ENCODE data around the gene ITFG1.
"Not testable (repeated sequence)": the region's sequence is repeated elsewhere in the genome, so short reads cannot be mapped to it uniquely, and the experiment has no call there.

The ITFG1 gene

GRCh38 chr16:47143677-47144558, 316.9 kb downstream of the ITFG1 start, which contains the start of gene NETO2:
NETO2 (minus strand) TSS chr16:47143945; CDS start chr16:47143612, 333 bp downstream.
- DNase-seq: peak; percentile 70 to 78

DNA sequence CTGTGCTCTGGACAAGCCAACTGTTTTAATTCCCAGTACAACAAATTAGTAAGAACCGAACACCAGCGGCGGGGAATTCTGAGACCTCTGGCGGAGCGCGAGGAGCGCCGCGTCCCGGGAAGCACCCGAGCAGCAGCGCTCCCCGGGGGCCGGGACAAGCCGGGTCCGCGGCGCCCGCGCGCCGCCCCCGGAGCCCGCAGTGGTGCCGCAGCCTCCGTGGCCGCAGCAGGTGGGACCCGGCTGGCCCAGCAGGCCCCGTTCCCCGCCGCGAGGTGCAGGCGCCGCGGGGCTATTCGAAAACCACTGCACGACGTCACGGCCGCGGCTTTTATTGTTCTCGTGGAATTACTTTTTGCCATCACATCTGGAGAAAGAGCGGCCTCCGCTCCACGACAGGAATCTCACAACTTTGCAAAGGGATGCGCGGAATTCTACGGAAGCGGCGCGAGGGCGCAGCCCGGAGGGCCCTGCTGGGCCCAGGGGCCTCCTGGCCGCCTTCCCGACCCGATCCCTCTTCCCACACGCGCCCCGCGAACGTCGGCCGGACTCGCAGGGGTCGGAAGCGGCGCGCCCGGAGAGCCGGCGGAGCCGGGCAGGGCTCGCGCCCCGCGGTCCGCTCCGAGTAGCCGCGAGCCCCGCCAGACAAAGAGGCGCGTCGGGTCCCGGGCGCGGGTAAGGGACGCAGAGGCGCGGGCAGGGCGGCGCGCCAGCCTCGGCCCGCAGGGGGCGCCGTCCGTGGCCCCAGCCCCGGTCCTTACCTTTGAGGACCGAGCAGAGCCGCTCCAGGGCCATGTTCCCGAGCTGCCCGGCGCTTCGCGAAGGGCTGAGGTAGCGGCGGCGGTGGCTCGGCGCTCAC, 317.8 kb downstream of the ITFG1 start:
- DNase-seq: peak; percentile 78 to 86

DNA sequence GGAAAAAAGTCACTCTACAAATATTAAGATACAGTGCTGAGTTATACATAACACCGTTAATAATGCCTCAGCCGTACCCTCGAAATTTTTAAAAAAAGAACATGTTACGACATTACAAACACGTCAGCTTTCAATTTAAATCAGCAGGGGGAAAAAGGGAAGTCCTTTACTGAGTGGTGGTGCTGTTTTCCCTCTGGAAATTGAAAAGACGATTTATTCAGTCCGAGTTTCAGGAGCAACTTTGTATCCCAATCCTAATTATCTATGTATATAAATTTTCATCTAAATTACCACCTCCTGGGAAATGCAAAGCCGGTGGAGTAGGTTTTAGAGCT, 318.4 kb downstream of the ITFG1 start:
- no peak for DNase-seq

- DNase-seq: peak; percentile 87 to 90
Observed at GRCh38 chr16:47141773-47142485, 318.9 kb downstream of the ITFG1 start.

DNA sequence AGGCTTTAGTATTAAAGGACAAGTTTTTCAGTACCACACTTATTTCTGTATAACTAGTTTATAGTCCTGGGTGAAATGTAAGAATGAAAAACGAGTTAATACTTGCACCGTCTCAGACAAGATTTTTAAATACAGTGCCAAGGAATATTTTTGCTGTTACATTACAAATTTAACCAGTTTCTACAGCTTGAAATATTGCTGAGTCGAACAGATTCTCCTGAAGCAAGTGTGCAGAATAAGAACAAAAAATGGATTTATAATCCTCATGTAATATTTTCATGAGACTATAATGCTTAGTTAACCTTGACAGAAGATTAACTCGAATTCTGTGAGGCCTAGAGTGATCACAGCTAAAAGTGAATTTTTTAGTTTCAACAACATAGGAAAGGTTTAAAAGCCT, 320.2 kb downstream of the ITFG1 start:
- DNase-seq: no peak

GRCh38 chr16:47139561-47140185, 321.2 kb downstream of the ITFG1 start:
- no peak for DNase-seq

DNA sequence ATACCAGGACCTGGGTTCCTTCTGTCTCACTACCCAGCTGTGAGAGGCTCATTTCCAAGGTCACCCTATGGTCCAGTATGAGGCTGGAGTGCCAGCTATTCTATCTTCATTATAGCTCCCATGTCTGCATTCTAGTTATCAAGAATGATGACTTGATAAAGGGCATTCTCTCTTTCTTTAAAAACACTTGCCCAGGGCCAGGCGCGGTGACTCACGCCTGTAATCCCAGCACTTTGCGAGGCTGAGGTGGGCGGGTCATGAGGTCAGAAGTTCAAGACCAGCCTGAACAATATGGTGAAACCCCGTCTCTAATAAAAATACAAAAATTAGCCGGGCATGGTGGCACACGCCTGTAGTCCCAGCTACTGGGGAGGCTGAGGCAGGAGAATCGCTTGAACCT, 322.9 kb downstream of the ITFG1 start:
- DNase-seq: not testable (repeated sequence)

- DNase-seq: peak; percentile 26 to 28
Observed at GRCh38 chr16:47136099-47136842, 324.6 kb downstream of the ITFG1 start.

DNA sequence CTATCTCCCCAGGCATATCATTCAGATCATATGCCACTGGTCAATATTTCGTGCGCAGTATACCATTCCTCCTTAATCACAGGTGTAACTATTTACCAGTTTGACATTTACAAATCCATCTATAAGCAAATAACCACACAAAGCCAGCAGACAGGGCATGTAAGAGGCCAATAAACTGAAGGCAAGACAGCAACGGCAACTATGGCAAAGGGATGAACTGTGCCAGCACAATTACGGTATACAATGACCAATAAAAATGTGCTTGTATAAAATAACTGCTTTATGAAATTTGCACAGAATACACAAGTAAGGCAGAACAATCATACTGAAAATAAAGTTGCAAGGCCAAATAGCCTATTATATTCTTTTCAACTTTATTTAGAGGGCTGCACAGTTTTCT, 326.3 kb downstream of the ITFG1 start:
- DNase-seq: no peak

DNA sequence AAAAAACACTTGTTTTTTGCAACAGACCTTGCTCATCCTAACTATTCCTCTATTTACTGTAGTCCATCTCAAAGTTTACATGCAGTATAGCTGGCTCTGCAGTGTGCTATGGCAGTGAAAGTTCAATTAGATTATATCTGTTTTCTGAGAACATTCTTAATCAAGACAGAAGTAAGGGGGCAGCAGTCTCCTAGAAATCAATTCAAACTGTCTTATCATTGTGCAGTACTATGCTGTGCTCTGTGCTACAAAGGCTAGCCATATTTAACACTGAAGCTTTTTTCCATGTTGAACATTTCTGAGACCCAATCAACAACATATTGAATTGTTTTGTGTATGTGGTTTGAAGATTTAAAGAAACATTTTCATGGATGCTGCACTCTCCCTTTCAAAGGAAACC, 328.6 kb downstream of the ITFG1 start:
- no peak for DNase-seq

GRCh38 chr16:47129755-47130435, 331.0 kb downstream of the ITFG1 start:
- DNase-seq: no peak

- no peak for DNase-seq
Observed at GRCh38 chr16:47127541-47127940, 333.3 kb downstream of the ITFG1 start.

DNA sequence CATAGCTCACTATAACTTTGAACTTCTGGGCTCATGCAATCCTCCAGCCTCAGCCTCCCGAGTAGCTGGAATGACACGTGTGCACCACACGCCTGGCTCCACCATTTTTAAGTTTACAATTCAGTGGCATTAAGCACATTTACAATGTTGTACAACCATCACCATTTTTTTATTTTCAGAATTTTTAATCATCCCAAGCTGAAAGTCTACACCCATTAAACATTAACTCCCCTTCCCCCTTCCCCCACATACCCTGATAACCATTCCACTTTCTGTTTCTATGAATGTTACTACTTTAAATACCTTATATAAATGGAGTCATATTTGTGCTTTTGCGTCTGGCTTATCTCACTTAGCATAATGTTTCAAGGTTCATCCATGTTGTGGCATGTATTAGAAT, 335.1 kb downstream of the ITFG1 start:
- DNase-seq: no peak

DNA sequence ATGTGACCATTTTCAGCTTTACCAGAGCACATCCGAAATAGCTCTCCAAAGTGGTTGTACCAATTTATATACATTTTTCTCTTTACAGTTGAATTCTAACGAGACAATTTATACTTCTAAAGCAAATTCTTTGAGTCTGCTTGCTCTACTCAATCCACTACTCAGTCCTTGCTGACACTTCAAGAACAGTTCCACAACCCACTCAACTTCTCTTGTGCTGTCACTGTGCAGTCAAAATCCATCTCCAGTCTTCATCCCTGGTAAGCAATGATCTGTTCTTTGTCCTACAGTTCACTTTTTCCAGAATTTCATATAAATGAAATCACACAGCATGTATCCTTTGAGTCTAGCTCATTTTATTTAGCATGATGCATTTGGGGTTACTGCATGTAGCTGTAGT, 347.7 kb downstream of the ITFG1 start:
- DNase-seq: no peak

- DNase-seq: no peak
Observed at GRCh38 chr16:47110939-47111338, 349.9 kb downstream of the ITFG1 start.

- no peak for DNase-seq
Observed at GRCh38 chr16:47109361-47109760, 351.5 kb downstream of the ITFG1 start.
